Ovary (tissue), 9 donors: ENCODE data around the gene BCAS1. TPM values are rescaled to one million over a fixed set of nuclear protein-coding genes. Genes with fewer than 3 reads are reported as not detected.

Experiments used
- DNase-seq, 5 donors: peaks; one replicate each; pipeline ENCODE4 v3.0.0-alpha.2; 2019 to 2020
- H3K27ac ChIP-seq, 2 donors: fragments of 200-600 bp; one replicate each; pipeline versions ENCODE4 v1.5.1 to v1.8.0; 2019 to 2022
- H3K27me3 ChIP-seq: fragments of 200-600 bp; one replicate; pipeline ENCODE4 v1.8.0; 2022
- H3K36me3 ChIP-seq: fragments of 200-600 bp; sonication (generic); one replicate; pipeline ENCODE4 v1.5.1; 2019
- H3K4me1 ChIP-seq: one replicate; pipeline ENCODE4 v1.8.1; 2013; ENCODE audit warnings: mild to moderate bottlenecking, moderate library complexity; ENCODE audit not compliant: insufficient read depth
- H3K4me3 ChIP-seq: fragments of 200-600 bp; sonication (generic); one replicate; pipeline ENCODE4 v1.5.1; 2017
- H3K9me3 ChIP-seq, 2 donors: fragments of 200-600 bp in 1 of 2; sonication (generic) in 1 of 2; one replicate each; pipeline versions ENCODE4 v1.5.1 to v1.8.1; 2013 to 2019; ENCODE audit warnings: mild to moderate bottlenecking in 1 of 2, moderate library complexity in 1 of 2
- CTCF ChIP-seq, 3 donors: fragments of 450-650 bp in 2 of 3; fragments of 200-600 bp in 1 of 3; IDR thresholded peaks; one replicate each; pipeline versions ENCODE4 v1.5.1 to v1.8.0; 2016 to 2022; ENCODE audit warnings: antibody characterized with exemption in 3 of 3, mild to moderate bottlenecking in 1 of 3
- EP300 ChIP-seq: sonication (generic); formaldehyde crosslinking; IDR thresholded peaks from one replicate; pipeline ENCODE4 v1.6.1; 2017; ENCODE audit warnings: antibody characterized with exemption
- POLR2A ChIP-seq: fragments of 450-650 bp; IDR thresholded peaks from one replicate; pipeline ENCODE4 v1.6.1; 2017; ENCODE audit warnings: antibody characterized with exemption, mild to moderate bottlenecking, moderate library complexity
- WGBS, 3 donors: extraction: QIAGEN DNeasy Blood & Tissue Kit in 1 of 3; methylation state at CpG; one replicate each; pipeline versions ENCODE4 v1.1.5 to v1.1.7; 2013 to 2017; 5-methylcytosine and 5-hydroxymethylcytosine counted together
- intact Hi-C, 4 donors: fragments of 100-400 bp; cut with DNase I; formaldehyde crosslinking; loops; one replicate each; pipeline versions ENCODE4 v1.11.0 to v1.15.1; 2022 to 2023
- polyA plus RNA-seq, 2 donors: library from polyadenylated mRNA; stranded (reverse); fragments of 200-250 nt in 1 of 2; fragments of 350-450 nt in 1 of 2; fragmentation: Illumina TruSeq in 1 of 2; extraction: RNeasy Lipid Tissue Mini Kit (QIAGEN cat#74804) in 1 of 2; gene quantifications; one replicate each; pipeline ENCODE4 v1.2.3, GENCODE V29; 2013 to 2014
- total RNA-seq, 7 donors: library from RNA; depleted of rRNA in 2 of 7; stranded (reverse); fragments of >200 nt in 2 of 7; fragmentation: NEBNext Ultra II Directional in 3 of 7; extraction: Animal tissue kit (Norgen Biotek cat#: 25700) in 3 of 7; gene quantifications; one replicate each; pipeline versions ENCODE4 v1.1.0 to v1.2.4, GENCODE V29; 2016 to 2023
- donor health status: DM: no; HTN: no; CAD: no; lungs with moderate emphysema.
- donor health status: DM: no; HTN: no; CAD: no.
- donor health status: Bipolar disorder and iron deficiency.
- donor health status: DM: yes; HTN: yes; CAD: no.
- donor health status: DM: no; HTN: no; CAD: no.
- donor health status: DM: yes; HTN: yes; CAD: no.

BCAS1 gene
- total and polyA plus RNA-seq, 9 donors = 0.13 to 0.92 (median 0.51) TPM; not detected in 2

- Histone ChIP-seq H3K4me1 (no peaks in the 10 kb centered on the region), H3K4me3 (no peak overlapping the region), H3K36me3 (no peaks in the 10 kb centered on the region), H3K9me3 (no peaks in the 10 kb centered on the region), H3K27me3 (no peaks in the 10 kb centered on the region), H3K27ac (no peak overlapping the region)
- intact Hi-C loops = no loop called here
- no peak for TF ChIP-seq CTCF (IDR thresholded peaks at IDR 0.05)
- no peak for TF ChIP-seq POLR2A
- TF ChIP-seq EP300 = no peak
- WGBS, 3 donors = 76 to 85% (median 81%) methylated on average over 6 of the region's 6 CpGs
- no peak for DNase-seq
These were observed 11.7 kb upstream of the BCAS1 start for GRCh38 chr20:54082100-54082499.

DNA sequence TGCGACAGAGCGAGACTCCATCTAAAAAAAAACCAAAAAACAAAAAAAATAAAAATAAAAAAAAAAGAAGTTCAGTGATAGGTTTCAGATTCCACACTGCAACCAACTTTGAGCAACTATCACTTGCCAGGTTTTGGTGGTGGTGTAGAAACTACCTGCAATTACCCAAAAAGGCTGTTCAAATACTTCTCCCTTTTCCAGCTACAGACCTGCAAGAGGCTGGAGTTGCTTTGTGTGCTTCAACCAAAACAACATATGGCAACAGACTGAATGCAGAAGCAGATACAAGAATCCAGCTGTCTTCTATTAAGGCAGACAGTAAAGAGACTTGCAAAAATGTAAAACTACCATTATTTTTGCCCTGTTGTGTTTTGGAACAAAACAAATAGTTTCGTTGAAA lies 9.3 kb upstream of the BCAS1 start:
- no peak overlapping the region for H3K4me3 ChIP-seq

DNA sequence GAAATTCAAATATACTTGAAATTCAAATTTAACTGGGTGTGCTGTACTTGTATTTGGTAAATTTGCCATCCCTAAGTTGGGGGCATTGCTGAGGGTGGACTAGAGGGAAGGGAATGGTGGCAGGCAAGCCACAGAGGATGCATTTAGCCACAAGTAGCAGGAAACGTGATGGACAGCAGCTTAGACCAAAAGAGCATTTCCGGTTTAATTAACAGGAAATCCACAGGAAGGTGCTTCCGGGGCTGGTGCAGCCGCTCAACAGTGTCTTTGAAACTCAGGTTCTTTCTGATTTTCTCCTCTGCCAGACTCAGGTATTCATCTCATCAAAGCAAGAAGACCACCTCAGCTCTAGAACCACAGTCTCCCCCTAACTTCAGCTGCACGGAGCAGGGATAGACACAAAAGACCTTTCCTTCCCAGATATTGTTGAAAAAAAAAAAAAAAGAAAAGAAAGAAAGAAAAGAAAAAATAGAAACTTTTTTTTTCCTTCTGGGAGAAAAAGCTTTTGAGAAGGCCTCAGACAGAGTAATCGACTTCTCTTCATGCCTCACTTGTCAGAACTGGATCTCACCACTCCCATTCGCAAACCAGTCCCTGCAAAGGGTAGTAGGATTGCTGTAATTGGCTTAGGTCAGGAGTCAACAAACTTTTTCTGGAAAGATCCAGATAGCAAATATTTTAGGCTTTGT lies 8.0 kb upstream of the BCAS1 start:
- no peaks in the 10 kb centered on the region for H3K9me3 ChIP-seq
- H3K4me3 ChIP-seq = no peak overlapping the region
- H3K4me1 ChIP-seq = no peaks in the 10 kb centered on the region
- no peak for TF ChIP-seq CTCF (IDR thresholded peaks at IDR 0.05)
- no peak for TF ChIP-seq POLR2A
- no peak for TF ChIP-seq EP300
- H3K27me3 ChIP-seq = no peaks in the 10 kb centered on the region
- intact Hi-C loops = no loop called here
- WGBS, 3 donors = 86 to 91% (median 89%) methylated on average over 7 of the region's 7 CpGs
- no peak overlapping the region for H3K27ac ChIP-seq
- no peak for DNase-seq
- H3K36me3 ChIP-seq = no peaks in the 10 kb centered on the region

More for the DNA sequence above, 9.3 kb upstream of the BCAS1 start:
- no peaks in the 10 kb centered on the region for H3K36me3 ChIP-seq
- H3K27me3 ChIP-seq = no peaks in the 10 kb centered on the region
- no peaks in the 10 kb centered on the region for H3K4me1 ChIP-seq
- WGBS, 3 donors = 57 to 64% (median 59%) methylated on average over 3 of the region's 3 CpGs
- H3K9me3 ChIP-seq = no peaks in the 10 kb centered on the region
- no peak overlapping the region for H3K27ac ChIP-seq
- no peak for DNase-seq
- TF ChIP-seq EP300 (no peak), CTCF (IDR thresholded peaks at IDR 0.05) (no peak), POLR2A (no peak)
- intact Hi-C loops = no loop called here

- TF ChIP-seq EP300 = no peak
- TF ChIP-seq CTCF (IDR thresholded peaks at IDR 0.05) = no peak
- TF ChIP-seq POLR2A = no peak
- no peak for DNase-seq
- intact Hi-C loops = no loop called here
- Histone ChIP-seq H3K9me3 (no peaks in the 10 kb centered on the region), H3K4me3 (no peak overlapping the region), H3K4me1 (no peaks in the 10 kb centered on the region), H3K27me3 (no peaks in the 10 kb centered on the region), H3K27ac (no peak overlapping the region), H3K36me3 (no peaks in the 10 kb centered on the region)
- 24 to 48% (median 30%) methylated on average over 3 of the region's 3 CpGs for WGBS, 3 donors
These were observed 5.9 kb upstream of the BCAS1 start for GRCh38 chr20:54076259-54076658.
